NCI-H2081 (cell line): Measurements from ENCODE around the gene PAQR9.

Source experiments
- DNase-seq, 2 experiments: peaks; one replicate each; lab custom pipeline; 2025; lab: John Stamatoyannopoulos, UW

The PAQR9 gene

GRCh38 chr3:142982038-142982773 lies 18.7 kb upstream of the PAQR9 start:
- DNase-seq = no peak

- no peak for DNase-seq
Observed at GRCh38 chr3:142981108-142981507, 17.6 kb upstream of the PAQR9 start.

GRCh38 chr3:142977399-142977728 lies 13.9 kb upstream of the PAQR9 start:
- DNase-seq = no peak

- DNase-seq = no peak
Observed at GRCh38 chr3:142976621-142977398, 13.3 kb upstream of the PAQR9 start.

GRCh38 chr3:142975316-142975995 lies 12.0 kb upstream of the PAQR9 start:
- DNase-seq = no peak

- DNase-seq = no peak
Observed at GRCh38 chr3:142973217-142974009, 9.9 kb upstream of the PAQR9 start.

GRCh38 chr3:142972092-142972753 lies 8.7 kb upstream of the PAQR9 start:
- no peak for DNase-seq

- no peak for DNase-seq
Observed at GRCh38 chr3:142971431-142971830, 8.0 kb upstream of the PAQR9 start.

GRCh38 chr3:142968319-142969025 lies 5.0 kb upstream of the PAQR9 start:
- no peak for DNase-seq

GRCh38 chr3:142966808-142967207 lies 3.3 kb upstream of the PAQR9 start:
- DNase-seq = no peak

GRCh38 chr3:142965581-142965980 lies 2.1 kb upstream of the PAQR9 start:
- no peak for DNase-seq

- peak; percentile 48 to 56 for DNase-seq
Observed at GRCh38 chr3:142963234-142963515, 299 bp downstream of the PAQR9 start.

- DNase-seq = no peak
Observed at GRCh38 chr3:142962520-142963233, 797 bp downstream of the PAQR9 start.

- no peak for DNase-seq
Observed at GRCh38 chr3:142962175-142962519, 1.3 kb downstream of the PAQR9 start.

- no peak for DNase-seq
Observed at GRCh38 chr3:142961539-142961938, 1.9 kb downstream of the PAQR9 start.

- no peak for DNase-seq
Observed at GRCh38 chr3:142960322-142960850, 3.1 kb downstream of the PAQR9 start.

- DNase-seq = no peak
Observed at GRCh38 chr3:142958707-142959106, 4.8 kb downstream of the PAQR9 start.

GRCh38 chr3:142953443-142953842 lies 10.0 kb downstream of the PAQR9 start:
- no peak for DNase-seq

- no peak for DNase-seq
Observed at GRCh38 chr3:142952272-142953193, 10.9 kb downstream of the PAQR9 start.
